NCI-H1105 treated with DMSO at 0.1 percent for 48 hours (cell line): ENCODE results near the gene ASTN2.

Experiments used
- DNase-seq: peaks from one replicate; lab custom pipeline; 2025; lab: John Stamatoyannopoulos, UW

ASTN2 gene

GRCh38 chr9:117414906-117415331 lies at the start of gene ASTN2:
Gene ASTN2, minus strand, starts transcription at chr9:117415057. Its CDS starts 119 bp downstream, at chr9:117414938.
- DNase-seq, result peak; percentile 42

GRCh38 chr9:117462861-117463260 lies 48.0 kb upstream of the ASTN2 start:
- no peak for DNase-seq

GRCh38 chr9:117461386-117461785 lies 46.5 kb upstream of the ASTN2 start:
- DNase-seq, result no peak

- no peak for DNase-seq
These were observed 45.9 kb upstream of the ASTN2 start for GRCh38 chr9:117460743-117461142.

GRCh38 chr9:117459913-117460312 lies 45.1 kb upstream of the ASTN2 start:
- no peak for DNase-seq

- no peak for DNase-seq
These were observed 43.2 kb upstream of the ASTN2 start for GRCh38 chr9:117458066-117458465.

- DNase-seq, result no peak
These were observed 39.9 kb upstream of the ASTN2 start for GRCh38 chr9:117454711-117455110.

GRCh38 chr9:117453737-117454136 lies 38.9 kb upstream of the ASTN2 start:
- no peak for DNase-seq

GRCh38 chr9:117451311-117451710 lies 36.5 kb upstream of the ASTN2 start:
- DNase-seq, result no peak

GRCh38 chr9:117448066-117448465 lies 33.2 kb upstream of the ASTN2 start:
- no peak for DNase-seq

- no peak for DNase-seq
These were observed 30.8 kb upstream of the ASTN2 start for GRCh38 chr9:117445631-117446030.

- peak; percentile 17 for DNase-seq
These were observed 29.6 kb upstream of the ASTN2 start for GRCh38 chr9:117444501-117444900.

- DNase-seq, result no peak
These were observed 22.4 kb upstream of the ASTN2 start for GRCh38 chr9:117437283-117437682.

GRCh38 chr9:117435630-117436261 lies 20.9 kb upstream of the ASTN2 start:
- DNase-seq, result no peak

- no peak for DNase-seq
These were observed 19.7 kb upstream of the ASTN2 start for GRCh38 chr9:117434566-117434965.

- no peak for DNase-seq
These were observed 16.0 kb upstream of the ASTN2 start for GRCh38 chr9:117430813-117431212.

GRCh38 chr9:117427357-117427913 lies 12.6 kb upstream of the ASTN2 start:
- no peak for DNase-seq

- no peak for DNase-seq
These were observed 10.7 kb upstream of the ASTN2 start for GRCh38 chr9:117425566-117425965.

GRCh38 chr9:117424291-117424690 lies 9.4 kb upstream of the ASTN2 start:
- DNase-seq, result no peak

GRCh38 chr9:117418111-117418510 lies 3.3 kb upstream of the ASTN2 start:
- no peak for DNase-seq

- no peak for DNase-seq
These were observed 2.0 kb upstream of the ASTN2 start for GRCh38 chr9:117416856-117417255.

GRCh38 chr9:117415358-117415914 lies 579 bp upstream of the ASTN2 start:
- DNase-seq, result no peak

- peak; percentile 48 for DNase-seq
These were observed 494 bp downstream of the ASTN2 start for GRCh38 chr9:117414220-117414905.
